HL-60/S4 (cell line): Measurements from ENCODE around the gene GLIPR2.
"Not testable (repeated sequence)": the region's sequence is repeated elsewhere in the genome, so short reads cannot be mapped to it uniquely, and the experiment has no call there.

Experiments
- in situ Hi-C: fragments of 300-500 bp; cut with MboI; formaldehyde crosslinking; loops from 2 replicates; pipeline ENCODE4 v1.14.3; 2022; ENCODE audit warnings: low sequenced_read_pairs

The GLIPR2 gene

DNA sequence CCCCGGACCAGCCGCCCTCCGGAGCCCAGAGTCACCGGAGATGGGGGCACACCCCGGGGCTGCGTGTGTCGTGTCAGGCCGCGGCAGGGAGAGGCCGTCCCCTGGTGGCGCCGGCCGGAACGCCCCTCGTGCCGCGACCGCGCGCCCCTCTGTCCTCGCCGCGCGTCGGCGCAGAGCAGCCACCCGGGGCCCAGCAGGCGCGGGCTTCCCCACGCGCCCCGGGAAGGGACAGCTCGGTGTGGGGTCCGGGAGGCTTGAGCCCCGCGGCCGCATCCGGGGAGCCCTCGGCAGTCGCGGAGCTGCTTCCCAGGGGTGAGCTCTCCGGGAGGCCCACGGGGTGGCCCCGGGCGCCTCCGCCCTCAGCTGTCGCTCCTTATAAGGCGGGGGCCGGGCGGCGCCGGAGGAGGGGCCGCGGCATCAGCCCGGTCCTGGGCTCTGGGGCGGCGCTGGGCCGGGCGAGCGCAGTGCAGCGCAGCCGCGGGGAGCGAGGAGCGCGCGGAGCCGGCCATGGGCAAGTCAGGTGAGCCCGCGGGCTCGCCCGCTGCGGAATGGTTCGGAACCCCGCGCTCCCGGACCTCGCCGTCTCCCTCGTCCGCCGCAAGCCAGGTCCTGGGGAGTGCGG lies at the start of gene GLIPR2:
GLIPR2 (plus strand) TSS at position 462 of the 622 bp plus-strand sequence; CDS start at position 508, 46 bp downstream.
- in situ Hi-C loops: loop anchor here (25.0 kb wide), 1 partner anchor 524 kb away; the partner anchor contains the start of genes CD72 and TESK1

- in situ Hi-C loops: not testable (repeated sequence)
These were observed 49.5 kb upstream of the GLIPR2 start for GRCh38 chr9:36087054-36087453.

DNA sequence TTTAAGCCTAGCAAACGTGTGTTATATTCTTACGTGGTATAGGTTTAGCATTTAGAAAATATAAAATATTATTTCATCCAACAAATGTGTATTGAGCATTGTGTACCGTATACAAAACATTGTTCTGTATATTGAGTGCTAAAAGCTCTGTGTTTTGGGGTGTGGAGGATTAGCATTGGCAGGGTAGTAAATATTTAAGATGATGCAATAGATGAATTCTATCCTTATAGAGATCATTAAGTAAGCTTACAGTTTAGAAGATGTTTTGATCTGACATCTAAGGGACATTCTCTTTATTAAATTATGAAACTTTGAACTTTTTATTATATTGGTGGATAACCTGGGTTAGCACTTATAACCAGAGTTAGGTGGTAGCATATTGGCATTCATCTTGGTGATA lies 48.5 kb upstream of the GLIPR2 start:
- in situ Hi-C loops: no loop called here

- in situ Hi-C loops: no loop called here
These were observed 45.2 kb upstream of the GLIPR2 start for GRCh38 chr9:36091026-36091953.

DNA sequence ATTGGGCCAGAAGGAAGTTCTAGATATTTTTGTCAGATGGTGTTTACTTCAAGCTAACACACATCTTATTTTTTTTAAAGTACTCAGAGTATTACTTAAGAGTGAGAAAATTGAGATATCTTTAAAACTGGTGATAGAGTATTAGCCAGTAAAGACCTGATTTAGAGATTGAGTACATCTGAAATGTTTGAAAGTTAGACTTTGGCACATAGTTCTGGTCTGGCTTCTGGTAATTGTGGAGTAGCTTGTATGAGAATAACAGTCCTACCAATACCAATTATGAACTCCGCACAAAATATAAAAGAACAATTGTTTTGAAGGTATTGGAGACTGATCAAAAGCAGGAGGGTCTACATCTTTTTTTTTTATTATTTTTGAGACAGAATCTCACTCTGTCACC lies 44.5 kb upstream of the GLIPR2 start:
- in situ Hi-C loops: no loop called here

DNA sequence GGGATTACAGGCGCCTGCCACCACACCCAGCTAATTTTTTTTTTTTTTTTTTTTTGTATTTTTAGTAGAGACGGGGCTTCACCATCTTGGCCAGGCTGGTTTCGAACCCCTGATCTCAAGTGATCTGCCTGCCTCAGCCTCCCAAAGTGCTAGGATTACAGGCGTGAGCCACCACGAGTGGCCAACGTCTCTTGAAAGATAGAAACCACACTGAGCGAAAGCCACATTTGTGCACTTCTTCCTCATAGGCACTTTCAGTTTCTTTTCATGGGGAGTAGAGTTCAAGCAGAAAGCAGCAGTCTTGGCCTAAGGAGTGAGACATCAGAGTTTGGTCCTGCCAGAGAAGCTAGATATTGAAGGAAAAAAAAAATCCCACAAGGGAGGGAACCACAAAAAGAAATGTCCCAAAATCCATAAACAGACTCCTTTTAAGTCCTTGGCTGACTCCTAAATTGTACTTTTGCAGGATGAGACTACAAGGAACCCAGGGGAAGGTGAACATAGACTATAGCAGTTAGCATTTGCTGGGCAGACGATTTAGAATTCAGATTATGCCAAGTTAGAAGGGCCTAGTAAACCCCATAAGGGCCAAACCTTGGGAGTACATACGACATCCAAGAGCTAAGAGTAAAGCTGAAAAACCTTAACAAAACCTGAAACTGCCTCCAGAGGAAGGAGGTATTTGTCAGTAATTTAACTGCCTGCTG lies 43.9 kb upstream of the GLIPR2 start:
- in situ Hi-C loops: no loop called here

- in situ Hi-C loops: no loop called here
These were observed 43.1 kb upstream of the GLIPR2 start for GRCh38 chr9:36093384-36093783.

DNA sequence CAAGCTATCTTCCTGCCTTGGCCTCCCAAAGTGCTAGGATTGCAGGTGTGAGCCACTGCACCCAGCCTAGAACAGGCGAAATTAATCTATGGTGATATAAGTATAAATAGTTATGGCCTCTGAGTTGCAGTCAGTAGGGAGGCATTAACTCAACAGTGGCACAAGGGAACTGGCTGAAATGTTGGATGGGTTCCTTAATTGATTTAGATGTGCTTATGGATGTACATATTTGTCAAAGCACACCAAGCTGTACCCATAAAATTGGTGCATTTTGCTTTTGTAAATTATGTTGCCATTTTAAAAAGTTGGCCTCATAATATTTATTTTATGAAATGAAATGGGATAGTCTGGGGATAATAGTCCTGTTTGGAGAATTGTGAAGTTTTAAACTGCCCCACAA lies 36.8 kb upstream of the GLIPR2 start:
- in situ Hi-C loops: loop anchor here (5.0 kb wide), 1 partner anchor 63 kb away; no protein-coding TSS in a partner anchor

DNA sequence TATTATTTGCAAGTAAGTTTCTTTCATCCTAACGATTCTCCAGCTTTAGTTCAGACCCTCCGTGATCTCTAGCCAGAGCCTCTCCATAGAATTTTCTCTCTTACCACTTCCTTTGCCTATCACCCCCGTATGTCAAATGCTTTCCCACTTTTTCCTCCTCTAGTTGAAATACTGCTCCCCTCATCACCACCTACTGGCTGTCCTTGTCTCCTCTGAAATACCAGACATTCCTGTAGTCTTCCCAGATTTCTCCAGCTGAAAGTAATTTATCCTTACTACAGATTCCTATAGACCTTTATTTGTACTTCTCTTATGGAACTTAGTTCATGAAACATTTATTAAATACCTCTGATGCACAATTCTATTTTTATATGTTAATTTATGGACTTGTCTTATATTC lies 36.0 kb upstream of the GLIPR2 start:
- in situ Hi-C loops: loop anchor here (5.0 kb wide), 1 partner anchor 62 kb away; no protein-coding TSS in a partner anchor

- in situ Hi-C loops: loop anchor here (5.0 kb wide), 1 partner anchor 60 kb away; no protein-coding TSS in a partner anchor
These were observed 34.4 kb upstream of the GLIPR2 start for GRCh38 chr9:36101916-36102741.

DNA sequence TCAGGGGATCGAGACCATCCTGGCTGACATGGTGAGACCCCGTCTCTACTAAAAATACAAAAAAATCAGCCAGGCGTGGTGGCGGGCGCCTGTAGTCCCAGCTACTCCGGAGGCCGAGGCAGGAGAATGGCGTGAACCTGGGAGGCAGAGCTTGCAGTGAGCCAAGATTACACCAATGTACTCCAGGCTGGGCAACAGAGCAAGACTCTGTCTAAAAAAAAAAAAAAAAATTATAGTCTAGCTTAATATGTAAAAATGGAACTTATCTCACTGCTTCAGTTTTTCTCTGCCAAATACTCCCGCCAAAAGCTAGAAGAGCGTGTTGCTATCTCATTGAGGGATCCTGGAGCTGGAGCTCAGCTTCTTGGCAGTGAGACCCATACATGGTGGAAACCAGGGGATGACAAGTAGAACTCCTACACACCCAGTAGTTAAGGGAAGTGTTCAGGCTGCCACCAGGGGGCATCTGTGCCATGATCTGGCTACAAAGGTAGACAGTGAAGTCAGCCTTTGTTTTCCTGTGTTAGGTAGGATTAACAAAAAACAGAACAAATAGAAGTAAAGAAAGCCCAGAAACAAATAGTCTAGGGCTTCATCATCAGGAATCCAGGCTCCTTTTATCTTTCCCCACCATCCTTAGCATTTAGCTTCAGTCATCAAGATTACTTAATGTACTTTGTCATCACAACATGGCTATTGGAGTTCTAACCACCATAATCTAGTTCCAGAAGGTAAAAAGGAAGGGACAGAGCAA lies 33.6 kb upstream of the GLIPR2 start:
- in situ Hi-C loops: loop anchor here (5.0 kb wide), 1 partner anchor 59 kb away; no protein-coding TSS in a partner anchor

DNA sequence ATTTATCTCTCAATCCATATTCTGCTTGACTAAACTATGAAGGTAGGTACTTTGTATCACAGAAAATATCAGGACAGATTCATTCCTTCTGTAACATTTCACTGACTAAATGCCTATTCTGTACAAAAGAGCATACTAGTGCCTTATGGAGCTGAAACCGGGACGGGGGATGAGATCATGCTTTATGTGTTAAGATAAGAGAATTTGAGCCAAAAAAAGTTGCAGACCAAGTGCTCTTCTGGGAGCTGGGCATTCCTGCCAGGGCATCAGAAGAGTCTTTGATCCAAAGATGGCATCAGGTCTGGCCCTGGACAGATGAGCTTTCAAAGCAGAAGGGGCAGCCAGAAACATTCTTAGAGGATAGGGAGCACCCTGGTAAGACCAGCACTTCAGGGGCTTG lies 27.5 kb upstream of the GLIPR2 start:
- in situ Hi-C loops: no loop called here

DNA sequence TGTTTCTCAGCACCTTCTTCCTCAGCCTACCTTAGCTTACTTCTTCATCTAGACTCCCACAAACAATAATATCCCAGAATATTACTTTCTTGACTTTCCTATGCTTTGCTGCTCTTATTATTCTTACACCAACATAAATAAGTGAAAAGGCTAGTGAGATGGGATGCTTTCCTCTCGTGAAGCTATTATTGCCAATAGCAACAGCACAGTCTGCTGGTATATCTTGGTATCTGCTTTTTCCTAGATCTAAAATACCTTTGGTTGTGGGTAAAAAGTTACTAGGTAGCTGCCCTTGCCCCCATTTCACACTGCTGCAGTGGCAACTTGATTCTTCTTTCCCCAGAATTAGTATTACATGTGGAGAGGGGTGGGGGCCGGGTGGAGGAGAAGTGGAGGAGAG lies 26.1 kb upstream of the GLIPR2 start:
- in situ Hi-C loops: no loop called here

- in situ Hi-C loops: no loop called here
These were observed 24.0 kb upstream of the GLIPR2 start for GRCh38 chr9:36112516-36112915.

GRCh38 chr9:36113999-36114398 lies 22.5 kb upstream of the GLIPR2 start:
- in situ Hi-C loops: no loop called here

- in situ Hi-C loops: no loop called here
These were observed 19.9 kb upstream of the GLIPR2 start for GRCh38 chr9:36116593-36116992.

GRCh38 chr9:36118201-36118600 lies 18.3 kb upstream of the GLIPR2 start:
- in situ Hi-C loops: no loop called here

GRCh38 chr9:36118706-36119105 lies 17.8 kb upstream of the GLIPR2 start:
- in situ Hi-C loops: no loop called here

DNA sequence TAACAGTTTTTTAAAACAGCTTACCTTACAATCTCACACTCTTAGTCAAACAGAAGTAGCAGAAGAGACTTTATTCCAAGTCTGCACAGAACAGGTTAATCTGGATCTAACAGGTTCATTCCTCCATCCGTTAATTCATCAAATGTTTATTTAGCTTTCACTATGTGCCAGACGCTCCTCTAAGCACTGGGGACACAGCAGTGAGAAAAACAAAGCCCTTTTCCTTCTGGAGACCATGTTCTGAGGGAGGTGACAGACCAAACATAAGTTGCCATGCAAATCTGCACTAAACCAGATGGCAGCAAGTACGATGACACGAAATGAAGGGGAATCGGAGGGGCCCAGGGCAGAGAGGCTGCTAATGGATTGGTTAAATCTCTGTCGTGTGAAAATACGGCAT lies 17.1 kb upstream of the GLIPR2 start:
- in situ Hi-C loops: no loop called here

- in situ Hi-C loops: no loop called here
These were observed 15.8 kb upstream of the GLIPR2 start for GRCh38 chr9:36120705-36121104.
